ENCODE measurements around the gene EFL1.
"Not testable (repeated sequence)": the region's sequence is repeated elsewhere in the genome, so short reads cannot be mapped to it uniquely, and the experiment has no call there.

Gene EFL1

DNA sequence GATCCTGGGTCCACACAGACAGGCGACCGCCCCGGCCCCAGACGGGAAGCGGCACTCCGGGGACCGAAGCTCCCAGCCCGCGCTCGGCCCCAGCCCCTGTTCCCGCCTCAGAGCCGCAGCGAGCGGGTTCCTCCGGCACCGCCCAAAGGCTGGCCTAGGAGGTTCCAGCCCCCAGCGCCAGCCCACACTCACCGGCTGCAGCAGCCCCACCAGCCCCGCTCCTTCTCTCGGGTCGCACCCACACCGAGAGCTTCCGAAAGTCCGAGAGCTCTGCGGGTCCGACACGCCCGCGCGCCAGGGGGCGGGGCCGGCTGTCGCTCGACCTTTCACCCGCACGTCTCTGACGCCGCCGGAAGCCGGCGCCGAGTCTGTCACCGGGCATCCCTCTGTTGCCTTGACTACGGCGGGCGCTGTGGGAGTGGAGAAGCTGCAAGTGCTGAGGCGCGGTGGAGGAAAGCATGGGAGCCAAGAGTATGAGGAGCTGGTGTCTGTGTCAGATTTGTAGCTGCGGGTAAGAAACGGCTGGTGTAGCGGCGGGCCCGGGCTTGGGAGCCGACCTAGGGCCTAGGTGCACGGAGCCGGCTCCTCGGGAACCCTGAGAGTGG, at the start of gene EFL1, which contains the start of gene SAXO2:
Gene EFL1 (minus strand): TSS at position 313 of the 605 bp plus-strand sequence. CDS start 956 bp downstream, outside the sequence.
Gene SAXO2 (plus strand): TSS at position 397 of the 605 bp plus-strand sequence. CDS start 62 bp downstream, at position 459.
- peak; percentile 96 for DNase-seq

DNA sequence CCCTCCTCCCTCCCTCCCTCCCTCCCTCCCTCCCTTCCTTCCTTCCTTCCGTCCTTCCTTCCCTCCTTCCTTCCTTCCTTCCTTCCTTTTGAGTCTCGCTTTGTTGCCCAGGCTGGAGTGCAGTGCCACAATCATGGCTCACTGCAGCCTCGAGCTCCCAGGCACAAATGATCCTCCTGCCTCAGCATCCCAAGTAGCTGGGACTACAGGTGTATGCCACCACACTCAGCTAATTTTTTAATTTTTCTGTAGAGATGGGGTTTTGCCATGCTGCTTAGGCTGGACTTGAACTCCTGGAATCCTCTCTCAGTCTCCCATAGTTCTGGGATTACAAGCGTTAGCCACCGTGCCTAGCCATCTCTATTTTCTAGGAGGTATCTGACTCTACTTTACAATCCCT, 48.8 kb upstream of the EFL1 start:
- not testable (repeated sequence) for DNase-seq

DNA sequence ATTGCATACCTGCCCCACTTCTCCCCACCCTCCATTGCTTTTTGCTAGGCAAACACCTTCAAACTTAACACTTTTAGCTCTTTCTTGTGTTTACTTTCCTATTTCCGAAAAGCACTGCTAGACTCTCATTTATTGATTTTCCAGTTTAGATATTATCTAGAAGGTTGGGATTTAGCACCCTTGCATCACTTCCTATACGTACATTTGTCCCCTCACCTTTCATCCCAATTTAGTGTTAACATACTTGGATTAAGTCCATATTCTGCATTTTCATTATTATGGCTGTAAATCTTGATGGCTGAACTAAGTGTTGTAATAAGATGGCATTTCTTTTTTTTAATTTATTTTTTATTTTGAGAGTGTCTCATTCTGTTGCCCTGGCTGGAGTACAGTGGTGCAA, 47.3 kb upstream of the EFL1 start:
- no peak for DNase-seq

DNA sequence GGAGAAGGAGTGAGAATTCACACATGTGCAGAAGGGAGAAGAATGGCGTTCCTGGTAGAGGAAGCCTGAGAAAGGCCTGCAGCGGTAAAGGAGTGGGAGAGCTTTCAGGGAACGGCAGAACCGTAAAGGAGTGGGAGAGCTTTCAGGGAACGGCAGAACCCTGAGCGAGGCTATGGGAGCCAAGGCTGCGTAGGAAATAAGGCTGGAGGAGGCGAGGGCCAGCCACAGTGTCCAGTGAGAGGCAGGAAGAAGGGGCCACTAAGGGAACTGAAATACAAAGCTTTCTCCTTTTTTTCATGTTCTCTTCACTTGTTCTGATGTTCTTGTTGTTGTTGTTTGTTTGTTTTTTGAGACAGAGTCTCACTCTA, 45.2 kb upstream of the EFL1 start:
- DNase-seq: no peak

DNA sequence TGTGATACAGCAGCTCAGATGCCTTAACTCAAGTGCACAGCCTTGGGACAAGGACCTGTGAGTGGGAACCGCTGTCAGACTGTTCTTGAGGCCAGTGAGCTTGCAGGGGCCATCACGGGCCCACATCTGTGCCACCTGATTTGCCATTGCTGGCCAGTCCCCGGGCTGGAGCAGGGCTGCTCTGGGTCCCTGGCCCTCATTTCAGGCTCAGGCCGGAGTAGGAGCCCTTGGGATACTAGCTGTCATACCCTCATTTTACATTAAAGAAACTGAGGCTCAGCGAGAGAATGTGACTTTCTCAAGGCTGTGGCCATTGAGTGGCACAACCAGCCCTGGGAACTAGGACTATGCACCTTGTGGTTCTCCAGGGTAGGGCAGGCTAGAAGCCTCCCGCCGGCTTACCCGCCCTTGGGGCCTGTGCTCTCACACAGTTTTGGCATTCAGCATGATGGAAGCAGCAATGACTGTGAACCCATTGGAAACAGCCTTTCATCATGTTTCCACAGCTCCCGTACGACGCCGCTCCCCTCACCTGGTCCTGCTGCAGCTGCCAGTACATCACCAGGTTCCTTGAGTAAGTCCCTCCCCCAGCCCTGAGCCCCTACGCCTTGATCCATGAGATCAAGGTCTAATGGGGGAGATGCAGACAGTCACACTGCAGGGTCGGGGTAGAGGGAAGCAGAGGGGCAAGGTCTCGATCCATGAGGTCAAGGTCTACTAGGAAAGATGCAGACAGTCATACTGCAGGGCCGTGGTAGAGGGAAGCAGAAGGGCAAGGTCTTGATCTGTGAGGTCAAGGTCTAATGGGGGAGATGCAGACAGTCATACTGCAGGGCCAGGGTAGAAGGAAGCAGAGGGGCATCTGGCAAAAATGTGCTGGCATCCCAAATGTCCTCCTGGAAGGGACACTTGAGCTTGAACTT, 44.5 kb upstream of the EFL1 start:
- DNase-seq: no peak

DNA sequence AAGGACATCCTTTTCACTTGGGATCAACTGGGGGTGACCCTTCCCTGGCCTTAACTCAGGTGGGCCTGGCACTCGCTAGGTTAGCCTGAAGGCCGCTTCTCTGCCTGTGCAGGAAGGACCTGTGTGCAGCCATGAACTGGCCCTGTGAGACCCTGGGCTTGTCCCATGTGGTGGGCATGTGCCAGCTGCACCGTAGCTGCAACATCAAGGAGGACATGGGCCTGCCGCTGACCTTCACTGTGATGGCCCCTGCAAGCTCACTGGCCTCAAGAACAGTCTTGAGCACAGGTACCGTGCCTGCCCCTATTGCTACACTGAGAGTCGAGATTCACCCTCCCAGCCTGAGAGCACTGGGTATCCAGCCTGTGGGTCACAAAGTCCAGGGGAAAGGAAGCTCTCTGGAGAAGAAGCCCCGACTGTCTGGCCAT, 43.1 kb upstream of the EFL1 start:
- DNase-seq: no peak

DNA sequence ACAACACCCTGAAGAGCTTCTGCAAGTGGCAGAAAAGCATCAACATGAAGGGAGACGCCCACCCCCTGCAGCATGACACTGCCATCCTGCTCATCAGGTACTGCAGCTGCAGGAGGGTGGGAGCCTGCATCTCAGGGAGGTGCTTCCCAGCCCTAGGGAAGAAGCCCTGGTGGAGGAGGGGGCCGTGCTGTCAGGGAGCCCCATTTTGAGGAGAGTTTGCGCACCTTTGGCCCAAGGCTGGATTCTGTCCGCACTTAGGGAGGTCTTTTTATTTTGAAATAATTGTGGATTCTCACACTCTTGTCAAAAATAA, 42.2 kb upstream of the EFL1 start:
- no peak for DNase-seq

DNA sequence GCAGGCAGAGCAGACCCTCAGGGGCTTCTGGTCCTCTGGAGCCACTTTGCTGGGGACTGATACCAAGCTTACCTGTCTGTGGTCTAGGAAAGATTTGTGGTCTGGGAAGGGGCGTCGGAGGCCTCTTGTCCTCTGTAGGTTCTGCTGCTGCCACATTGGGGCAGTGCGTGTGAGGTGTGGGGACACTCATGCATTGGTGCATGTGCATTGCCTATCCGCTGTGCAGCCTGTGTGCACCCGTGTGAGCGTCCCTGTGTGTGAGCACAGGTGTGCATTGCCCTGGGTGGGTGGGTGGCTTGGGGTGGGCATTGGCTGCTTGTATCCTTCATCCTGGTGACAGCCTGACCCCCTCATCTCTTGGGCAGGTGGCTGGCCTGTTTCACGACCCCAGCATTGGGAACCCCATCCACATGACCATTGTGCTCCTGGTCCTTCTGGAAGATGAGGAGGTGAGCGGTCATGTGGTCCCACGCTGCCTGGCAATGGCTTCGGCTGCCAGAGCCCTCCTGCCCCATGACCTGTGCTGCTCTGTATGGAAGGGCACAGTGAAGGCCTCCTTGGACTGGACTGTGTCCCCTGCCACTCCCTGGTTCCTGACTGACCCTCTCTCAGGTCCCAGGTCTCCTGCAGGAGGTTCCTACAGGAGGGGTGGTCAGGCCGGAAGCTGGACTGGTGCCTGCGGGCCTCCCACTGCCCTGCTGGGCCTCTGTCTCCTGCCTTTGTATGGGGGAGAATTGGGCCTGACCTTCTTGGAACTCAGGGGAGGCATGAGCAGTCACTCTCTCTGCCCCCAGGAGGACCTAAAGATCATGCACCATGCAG, 41.6 kb upstream of the EFL1 start:
- DNase-seq: no peak

DNA sequence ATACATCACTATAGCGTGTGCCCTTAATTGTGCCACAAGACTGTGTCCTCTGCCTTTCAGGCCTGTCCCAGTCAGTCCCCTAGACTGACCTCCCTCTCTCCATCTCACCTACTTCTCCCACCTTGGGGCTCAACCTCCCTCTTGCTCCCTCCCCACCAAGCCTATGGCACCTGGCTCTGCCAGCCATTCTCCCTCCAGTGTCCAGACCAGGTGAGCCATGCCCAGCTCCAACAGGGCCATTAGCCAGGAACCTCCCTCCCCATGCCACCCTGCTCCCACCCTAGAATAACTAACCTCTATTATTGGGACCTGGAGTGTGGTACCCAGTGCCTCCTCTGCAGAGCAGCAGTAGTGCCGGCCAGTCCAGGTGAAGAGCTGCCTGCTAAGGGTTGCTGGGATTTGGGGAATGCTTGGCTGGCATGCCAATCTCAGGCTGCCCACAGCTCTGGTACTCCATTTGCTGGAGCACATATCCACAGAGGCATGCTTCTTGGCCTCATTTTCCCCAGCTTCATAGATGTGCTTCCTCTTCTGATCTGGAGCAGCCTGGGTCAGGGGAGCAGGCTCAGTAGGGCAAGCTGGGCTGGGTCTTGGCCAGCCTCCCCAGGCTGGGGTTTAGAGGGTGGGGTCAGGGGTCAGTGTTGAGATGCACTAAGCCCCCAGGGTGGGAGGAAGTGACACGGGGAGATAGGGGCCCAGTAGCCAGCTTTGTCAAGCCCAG, 38.9 kb upstream of the EFL1 start:
- no peak for DNase-seq

DNA sequence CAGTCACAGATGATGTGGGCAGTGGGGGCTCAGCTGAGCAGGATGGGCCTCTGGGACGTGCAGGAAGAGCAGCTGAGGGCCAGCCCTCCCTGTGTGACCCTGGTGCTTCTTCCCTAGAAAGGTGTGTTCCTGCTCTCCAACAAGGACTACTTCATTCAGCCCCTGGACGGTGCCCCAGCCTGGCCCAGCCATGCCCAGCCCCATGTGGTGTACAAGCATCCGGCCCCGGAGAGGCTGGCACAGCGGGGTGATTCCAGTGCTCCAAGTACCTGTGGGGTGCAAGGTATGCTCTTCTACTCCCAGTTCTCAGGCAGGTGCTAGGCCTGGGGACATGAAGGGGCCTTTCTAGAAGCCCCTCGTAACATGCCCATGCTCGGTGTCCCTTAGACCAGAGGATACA, 38.3 kb upstream of the EFL1 start:
- no peak for DNase-seq

DNA sequence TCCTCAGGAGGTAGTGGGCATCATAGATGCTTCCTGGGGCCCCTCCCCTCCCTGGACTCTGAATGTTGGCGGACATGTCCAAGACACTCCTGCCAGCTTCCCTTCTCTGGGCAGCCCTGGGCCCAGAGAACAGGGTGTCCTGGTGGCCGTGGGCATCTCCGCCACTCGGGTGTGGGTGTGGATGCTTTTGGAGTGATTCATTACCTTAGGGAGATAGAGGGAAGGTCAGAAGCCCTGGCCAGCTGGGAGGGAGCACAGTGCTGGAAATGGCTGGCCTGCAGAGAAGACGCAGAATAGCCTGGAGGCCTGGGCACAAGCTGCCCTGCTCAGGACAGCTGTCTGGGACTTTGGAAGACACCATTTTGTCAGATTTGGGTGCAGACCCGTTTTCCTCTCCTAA, 37.8 kb upstream of the EFL1 start:
- not testable (repeated sequence) for DNase-seq

DNA sequence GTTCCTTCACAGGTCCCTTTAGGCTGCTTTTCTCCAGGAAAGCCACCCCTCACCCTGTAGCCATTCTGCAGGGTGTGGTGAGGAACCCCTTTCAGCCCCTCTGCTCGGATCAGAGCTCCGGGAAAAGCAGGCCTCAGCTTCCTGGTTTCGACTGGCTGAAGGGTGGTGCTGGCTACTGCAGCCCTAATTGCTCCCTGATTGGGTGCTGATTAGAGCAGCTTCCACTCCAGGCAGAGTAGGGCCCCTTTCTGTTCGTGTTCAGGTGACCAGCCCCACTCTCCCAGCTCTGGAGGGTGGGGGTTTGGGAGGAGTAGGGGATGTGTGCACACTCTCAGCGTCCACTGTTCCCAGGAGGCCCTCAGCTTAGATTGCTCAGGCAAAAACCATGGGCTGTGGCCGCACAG, 37.0 kb upstream of the EFL1 start:
- not testable (repeated sequence) for DNase-seq

DNA sequence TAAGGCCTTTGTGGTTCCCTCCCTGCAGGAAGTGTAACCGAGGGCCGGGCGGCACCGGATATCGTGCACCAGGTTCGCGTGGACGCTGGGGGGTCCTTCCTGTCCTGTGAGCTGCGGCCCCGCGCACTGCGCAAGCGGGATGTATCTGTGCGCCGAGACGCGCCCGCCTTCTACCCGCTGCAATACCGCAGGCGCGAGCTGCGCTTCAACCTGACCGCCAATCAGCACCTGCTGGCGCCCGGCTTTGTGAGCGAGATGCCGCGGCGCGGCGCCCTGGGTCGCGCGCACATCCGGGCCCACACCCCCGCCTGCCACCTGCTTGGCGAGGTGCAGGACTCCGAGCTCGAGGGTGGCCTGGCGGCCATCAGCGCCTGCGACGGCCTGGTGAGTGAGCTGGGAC, 36.0 kb upstream of the EFL1 start:
- DNase-seq: peak; percentile 60

DNA sequence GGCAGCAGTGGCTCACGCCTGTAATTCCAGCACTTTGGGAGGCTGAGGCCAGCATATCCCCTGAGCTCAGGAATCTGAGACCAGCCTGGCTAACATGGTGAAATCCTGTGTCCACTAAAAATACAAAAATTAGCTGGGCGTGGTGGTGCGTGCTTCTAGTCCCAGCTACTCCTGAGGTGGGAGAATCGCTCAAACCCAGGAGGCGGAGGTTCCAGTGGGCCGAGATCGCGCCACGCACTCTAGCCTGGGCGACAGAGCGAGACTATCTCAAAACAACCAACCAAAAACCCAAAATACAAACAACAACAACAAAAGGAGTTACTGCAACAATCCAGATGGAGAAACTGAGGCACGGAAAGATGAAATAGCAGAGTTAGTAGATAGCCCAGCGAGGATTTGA, 35.5 kb upstream of the EFL1 start:
- no peak for DNase-seq

DNA sequence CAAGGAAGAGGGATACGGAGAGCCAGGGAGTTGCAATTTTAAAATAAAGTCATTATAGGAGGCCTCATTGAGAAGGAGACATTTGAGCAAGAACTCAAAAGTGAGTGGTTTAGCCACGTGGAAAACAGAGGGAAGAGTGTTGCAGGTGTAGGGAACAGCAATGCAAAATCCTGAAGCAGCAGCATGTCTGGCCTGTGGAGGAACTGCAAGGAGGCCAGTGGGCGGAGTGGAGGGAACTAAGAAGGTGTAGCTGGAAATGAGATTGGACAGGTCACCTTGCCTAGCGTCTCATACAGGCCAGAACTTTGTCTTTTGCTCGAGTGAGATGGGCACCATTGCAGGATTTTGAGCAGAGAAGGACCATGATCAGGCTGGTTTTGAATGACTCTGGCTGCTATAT, 35.0 kb upstream of the EFL1 start:
- DNase-seq: no peak

DNA sequence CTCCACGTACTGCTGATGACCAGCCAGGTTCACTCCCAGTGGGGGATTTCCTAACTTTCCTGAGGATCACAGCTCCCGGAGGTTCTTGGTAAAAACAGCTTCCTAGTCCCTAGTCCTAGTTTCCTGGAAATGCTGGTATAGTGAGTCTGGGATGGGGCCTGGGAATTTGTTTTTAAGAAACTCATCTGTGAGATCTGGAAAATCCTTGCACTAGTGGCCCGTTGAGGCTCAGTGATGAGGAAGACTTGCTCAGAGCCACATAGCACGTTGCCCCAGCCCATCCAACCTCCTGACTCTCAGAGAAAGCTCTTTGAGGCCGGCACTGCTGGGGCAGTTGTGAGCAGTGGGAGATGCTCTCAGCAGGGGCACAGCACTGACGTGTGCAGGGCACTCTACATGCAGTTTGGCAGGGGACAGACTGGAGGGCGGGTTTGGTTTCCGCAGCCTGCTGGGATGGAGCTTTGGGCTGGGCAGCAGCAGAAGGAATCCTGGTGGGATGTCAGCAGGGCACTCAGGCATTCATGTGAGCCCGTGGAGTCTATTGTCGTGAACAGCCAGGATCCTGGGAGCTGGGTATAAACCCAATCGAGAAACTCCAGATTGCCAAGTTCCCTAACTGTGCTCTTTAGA, 31.6 kb upstream of the EFL1 start:
- no peak for DNase-seq

DNA sequence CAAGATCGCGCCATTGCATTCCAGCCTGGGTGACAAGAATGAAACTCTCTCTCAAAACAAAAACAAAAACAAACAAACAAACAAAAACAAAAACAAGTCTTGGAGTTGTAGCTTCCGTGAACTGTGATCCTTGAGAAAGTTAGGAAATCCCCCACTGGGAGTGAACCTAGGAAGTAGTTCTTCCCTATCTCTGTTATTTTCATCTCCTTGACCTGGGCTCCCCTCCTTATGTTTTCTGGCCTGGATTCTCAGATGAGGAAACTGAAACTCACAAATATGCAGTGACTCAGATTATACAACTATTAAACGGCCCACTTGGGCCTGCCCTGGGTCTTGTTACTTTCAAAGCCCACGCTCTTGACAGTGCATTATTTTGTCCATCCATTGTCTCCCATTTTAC, 29.7 kb upstream of the EFL1 start:
- DNase-seq: no peak

DNA sequence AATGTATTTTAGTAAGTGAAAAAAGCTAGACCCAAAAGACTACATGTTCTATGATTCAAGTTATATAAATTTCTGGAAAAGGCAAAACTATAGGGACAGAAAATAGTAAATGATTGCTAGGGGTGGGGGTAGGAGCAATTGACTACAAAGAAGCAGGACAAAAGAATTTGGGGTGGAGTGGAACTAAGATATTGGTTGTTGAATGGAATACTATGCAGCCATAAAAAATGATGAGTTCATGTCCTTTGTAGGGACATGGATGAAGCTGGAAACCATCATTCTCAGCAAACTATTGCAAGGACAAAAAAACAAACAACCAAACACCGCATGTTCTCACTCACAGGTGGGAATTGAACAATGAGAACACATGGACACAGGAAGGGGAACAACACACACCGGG, 25.7 kb upstream of the EFL1 start:
- not testable (repeated sequence) for DNase-seq

DNA sequence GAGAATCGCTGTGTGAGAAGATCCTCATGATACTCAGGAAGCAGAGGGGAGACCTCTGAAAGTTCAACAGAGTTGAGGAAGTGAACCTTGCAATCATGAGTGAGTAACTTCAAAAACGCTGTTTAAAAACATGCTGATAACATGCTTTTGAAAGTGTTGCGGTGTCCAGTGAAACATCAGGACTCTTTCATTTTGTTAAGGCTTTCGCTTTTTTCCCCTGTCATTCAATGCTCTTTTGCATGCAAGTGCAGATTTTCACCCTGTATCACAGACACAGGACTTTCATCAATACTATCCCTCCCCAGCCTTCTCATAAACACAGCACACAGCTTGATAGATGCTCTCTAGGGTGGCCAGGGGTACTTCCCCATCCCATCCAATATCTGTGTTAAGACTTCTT, 23.9 kb upstream of the EFL1 start:
- not testable (repeated sequence) for DNase-seq

DNA sequence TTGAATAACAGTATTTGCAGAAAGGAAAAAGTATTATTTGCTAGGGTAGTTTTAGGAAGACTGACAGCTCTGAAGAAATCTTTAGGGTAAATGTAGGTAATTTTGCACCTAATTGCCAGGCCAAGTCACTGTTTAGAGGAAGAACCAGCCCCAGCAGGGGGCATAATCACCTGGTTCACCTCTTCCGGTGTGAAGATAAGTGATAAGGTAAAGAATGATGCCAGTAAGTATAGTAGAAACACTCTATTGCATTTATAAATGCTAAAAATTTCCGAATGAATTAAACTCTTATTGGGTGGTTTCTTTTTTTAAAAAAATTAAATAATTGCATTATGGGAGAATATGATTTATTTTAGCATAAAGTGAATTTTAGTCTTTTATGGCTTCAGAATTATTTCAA, 21.8 kb upstream of the EFL1 start:
- DNase-seq: not testable (repeated sequence)

DNA sequence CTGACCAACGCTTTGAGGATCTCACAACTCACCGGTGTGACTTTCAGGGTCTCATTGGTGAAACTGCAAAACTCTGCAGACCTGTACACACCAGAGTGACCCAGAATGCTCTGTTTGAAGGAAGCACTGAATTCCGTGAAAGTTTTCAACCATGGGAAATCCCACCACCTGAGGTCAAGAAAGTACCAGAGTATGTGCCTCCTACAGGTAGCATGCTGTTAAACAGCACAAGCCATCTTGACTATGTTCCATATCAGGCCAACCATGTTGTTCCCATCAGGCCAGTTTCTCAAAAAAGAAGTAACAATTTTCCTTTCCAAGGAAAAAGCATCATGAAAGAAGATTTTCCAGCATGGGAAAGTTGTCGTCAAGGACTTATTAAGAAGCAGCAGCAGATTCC, 19.9 kb upstream of the EFL1 start:
- DNase-seq: not testable (repeated sequence)

DNA sequence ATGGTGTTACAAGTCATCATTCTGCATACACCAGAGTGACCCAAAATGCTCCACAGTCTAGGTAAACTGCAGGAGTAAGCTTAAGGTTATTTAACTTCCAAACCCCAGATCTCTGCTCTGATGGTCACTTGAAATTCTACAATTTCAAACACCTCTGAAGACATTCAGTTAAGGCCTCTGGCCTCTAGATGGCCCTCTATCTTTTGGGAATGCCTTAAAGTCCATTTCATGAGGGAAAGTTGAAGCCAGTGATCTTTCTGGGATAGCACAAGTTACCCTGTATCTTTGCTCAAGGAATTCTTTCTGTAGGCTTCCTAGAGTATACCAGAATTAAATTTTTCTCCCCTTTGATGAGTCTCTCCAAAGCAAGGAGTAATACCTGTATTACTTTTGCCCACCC, 18.7 kb upstream of the EFL1 start:
- DNase-seq: not testable (repeated sequence)

Data from stimulated activated CD8-positive, alpha-beta memory T cell treated with anti-CD3 and anti-CD28 coated beads, Interleukin-4, amount 100 ng/mL, for 48 hours (primary cell).